ENCODE measurements around the gene F8.
"Not testable (repeated sequence)": the region's sequence is repeated elsewhere in the genome, so short reads cannot be mapped to it uniquely, and the experiment has no call there.

The F8 gene

DNA sequence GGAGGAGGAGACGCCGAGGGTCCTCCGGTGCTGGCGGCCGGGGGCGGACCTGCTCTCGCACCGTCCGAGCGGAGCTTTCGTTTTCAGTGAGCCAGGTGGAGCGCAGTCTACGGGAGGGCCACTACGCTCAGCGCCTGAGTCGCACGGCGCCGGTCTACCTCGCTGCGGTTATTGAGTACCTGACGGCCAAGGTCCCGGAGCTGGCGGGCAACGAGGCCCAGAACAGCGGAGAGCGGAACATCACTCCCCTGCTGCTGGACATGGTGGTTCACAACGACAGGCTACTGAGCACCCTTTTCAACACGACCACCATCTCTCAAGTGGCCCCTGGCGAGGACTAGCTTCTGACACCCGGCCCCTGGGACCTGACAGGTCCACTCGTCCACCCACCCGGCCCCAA is 137.5 kb downstream of the F8 start:
- DNase-seq (ENCODE audit: low spot score), result not testable (repeated sequence)

DNA sequence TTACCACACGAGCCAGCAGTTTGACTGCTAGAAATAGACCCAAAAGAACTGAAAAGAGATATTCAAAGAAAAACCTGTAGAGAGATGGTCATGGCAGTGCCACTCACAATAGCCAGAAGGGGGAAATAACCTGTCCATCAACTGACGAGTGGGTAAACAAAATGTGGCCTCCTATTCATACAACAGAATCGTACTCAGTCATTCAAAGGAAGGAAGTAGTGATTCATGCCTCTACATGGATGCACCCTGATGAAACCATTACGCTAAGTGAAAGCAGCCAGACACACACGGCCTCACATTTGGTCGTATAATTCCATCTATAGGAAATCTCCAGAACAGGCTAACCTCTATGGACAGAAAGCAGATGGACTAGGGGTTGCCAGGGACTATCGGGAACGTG is 138.5 kb downstream of the F8 start:
- DNase-seq (ENCODE audit: low spot score), result not testable (repeated sequence)

GRCh38 chrX:154873329-154873728 is 149.2 kb downstream of the F8 start:
- DNase-seq (ENCODE audit: low spot score), result no peak

DNA sequence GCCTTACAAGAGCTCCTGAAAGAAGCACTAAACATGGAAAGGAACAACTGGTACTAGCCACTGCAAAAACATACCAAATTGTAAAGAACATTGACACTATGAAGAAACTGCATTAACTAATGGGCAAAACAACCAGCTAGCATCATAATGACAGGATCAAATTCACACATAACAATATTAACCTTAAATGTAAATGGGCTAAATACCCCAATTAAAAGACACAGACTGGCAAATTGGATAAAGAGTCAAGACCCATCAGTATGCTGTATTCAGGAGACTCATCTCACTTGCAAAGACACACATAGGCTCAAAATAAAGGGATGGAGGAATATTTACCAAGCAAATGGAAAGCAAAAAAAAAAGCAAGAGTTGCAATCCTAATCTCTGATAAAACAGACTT is 154.0 kb downstream of the F8 start:
- not testable (repeated sequence) for DNase-seq (ENCODE audit: low spot score)

- DNase-seq (ENCODE audit: low spot score), result no peak
These were observed 167.3 kb downstream of the F8 start for GRCh38 chrX:154855256-154855655.

- no peak for DNase-seq (ENCODE audit: low spot score)
These were observed 171.4 kb downstream of the F8 start for GRCh38 chrX:154850957-154851611.

- no peak for DNase-seq (ENCODE audit: low spot score)
These were observed 181.7 kb downstream of the F8 start for GRCh38 chrX:154840856-154841255.

- DNase-seq (ENCODE audit: low spot score), result no peak
These were observed 186.4 kb downstream of the F8 start for GRCh38 chrX:154836163-154836562.

GRCh38 chrX:154834562-154834961 is 188.0 kb downstream of the F8 start, which contains the start of gene SMIM9:
Gene SMIM9 (minus strand): TSS chrX:154834662. CDS start chrX:154830856, 3,806 bp downstream.
- DNase-seq (ENCODE audit: low spot score), result no peak

- no peak for DNase-seq (ENCODE audit: low spot score)
These were observed 188.7 kb downstream of the F8 start for GRCh38 chrX:154833746-154834274.

GRCh38 chrX:154829926-154830442 is 192.5 kb downstream of the F8 start:
- DNase-seq (ENCODE audit: low spot score), result no peak

DNA sequence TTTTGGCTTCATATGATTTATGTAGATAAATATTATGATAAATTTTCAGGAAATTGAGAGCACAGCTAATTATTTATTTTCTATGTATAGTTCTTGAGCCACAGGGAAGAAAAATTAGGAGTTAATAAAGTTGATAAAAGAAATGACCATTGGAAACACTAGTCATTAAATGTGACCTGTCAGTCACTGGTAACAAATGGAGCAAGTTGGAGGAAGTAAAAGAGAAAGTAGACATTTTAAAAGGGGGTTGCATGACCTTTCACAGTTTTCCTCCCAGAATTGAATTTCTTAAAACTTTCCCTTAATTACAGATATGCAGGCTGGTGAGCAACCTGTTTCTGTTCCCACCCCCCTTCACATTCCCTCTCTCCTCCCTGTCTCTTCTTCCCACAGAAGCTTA is 193.4 kb downstream of the F8 start:
- DNase-seq (ENCODE audit: low spot score), result no peak

DNA sequence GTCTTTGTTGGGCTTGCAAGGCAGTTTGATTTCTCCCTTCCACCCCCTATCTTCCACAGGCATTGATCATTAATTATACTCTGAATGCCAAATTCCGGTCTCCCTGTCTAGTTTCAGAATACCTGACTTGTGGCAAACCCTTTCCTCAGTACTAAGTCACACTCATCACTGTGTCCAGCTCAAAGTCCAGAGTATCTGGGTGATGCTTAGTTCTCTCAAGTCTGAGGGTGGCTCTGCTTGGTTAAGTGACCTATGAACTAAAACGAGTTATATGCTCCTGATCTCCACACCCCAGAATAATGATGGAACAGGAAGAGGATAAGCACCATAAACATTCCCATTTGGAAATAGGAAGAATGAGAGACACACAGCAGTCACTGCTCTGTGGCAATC is 194.5 kb downstream of the F8 start:
- DNase-seq (ENCODE audit: low spot score), result no peak

GRCh38 chrX:154827194-154828015 is 195.1 kb downstream of the F8 start:
- DNase-seq (ENCODE audit: low spot score), result no peak

GRCh38 chrX:154825586-154825985 is 196.9 kb downstream of the F8 start:
- DNase-seq (ENCODE audit: low spot score), result not testable (repeated sequence)

- DNase-seq (ENCODE audit: low spot score), result no peak
These were observed 197.9 kb downstream of the F8 start for GRCh38 chrX:154824638-154825037.

DNA sequence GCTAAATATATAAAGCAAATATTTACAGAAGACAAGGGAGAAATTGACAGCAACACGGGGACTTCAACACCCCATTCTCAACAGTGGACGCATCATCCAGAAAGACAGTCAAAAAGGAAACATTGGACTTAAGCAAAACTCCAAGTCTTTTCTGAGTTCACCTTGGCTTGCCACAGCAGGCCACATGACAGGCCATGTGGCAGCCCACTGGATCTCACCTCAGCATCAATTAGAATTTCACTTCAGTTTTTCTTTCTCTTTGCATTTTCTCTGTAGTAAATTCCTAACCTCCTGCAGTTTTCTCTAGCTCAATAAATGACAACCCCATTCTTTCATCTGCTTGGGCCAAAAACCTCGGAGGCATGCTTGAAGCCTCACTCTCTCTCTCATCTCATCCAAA is 200.5 kb downstream of the F8 start:
- DNase-seq (ENCODE audit: low spot score), result no peak

GRCh38 chrX:154821523-154821922 is 201.0 kb downstream of the F8 start:
- no peak for DNase-seq (ENCODE audit: low spot score)

DNA sequence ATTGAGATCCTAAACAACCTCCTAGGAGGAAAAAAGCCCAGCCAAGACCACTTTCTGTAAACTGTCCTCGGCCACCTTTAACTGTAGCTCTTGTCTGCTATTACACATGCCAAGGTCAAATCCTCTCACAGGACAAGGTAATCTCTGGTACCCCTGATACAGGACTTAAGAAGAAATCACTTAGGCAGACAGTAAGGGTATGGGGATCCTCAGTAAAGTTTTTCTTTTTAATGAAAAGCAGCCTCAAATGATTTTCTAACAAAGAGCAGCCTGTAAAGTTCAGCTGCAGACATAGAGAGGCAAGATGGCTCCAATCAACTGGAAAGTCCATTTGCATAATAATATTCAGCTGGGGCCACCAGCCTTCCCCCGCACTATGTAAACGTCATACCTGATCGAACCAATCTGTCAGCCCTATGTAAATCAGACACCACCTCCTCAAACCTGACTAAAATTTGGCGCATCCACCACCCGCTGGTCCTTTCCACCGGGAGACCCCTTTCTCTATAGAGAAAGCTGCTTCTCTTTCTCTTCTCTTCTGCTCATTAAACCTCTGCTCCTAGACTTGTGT is 202.7 kb downstream of the F8 start:
- DNase-seq (ENCODE audit: low spot score), result peak; percentile 20

GRCh38 chrX:154818916-154819770 is 203.4 kb downstream of the F8 start:
- no peak for DNase-seq (ENCODE audit: low spot score)

DNA sequence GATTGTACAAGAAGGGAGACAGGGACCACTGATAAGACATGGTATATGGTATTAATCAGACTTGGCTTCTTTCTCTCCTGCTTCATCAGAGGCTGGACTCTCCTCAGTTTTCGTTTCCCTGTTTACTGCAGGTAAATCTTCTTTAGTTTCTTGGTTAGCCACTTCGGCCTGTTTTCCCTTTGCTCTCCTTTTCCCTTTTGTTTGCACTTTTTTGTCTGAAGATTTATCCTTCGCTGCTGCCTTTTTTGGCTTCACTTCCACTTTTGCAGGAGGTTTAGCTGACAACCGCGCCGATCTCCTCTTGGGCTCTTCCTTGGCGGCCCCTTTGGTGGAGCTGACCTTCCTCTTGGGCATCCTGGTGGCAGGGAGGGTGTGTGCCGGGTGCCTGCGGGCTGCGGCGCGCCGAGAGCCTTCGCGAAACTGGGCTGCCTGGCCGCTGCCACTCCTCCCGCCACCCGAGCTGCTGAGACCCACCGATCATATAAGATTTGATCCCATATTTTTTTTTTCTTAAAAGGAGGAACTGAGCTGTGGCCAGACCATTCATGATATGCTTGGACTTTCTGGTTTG is 205.4 kb downstream of the F8 start:
- not testable (repeated sequence) for DNase-seq (ENCODE audit: low spot score)

All from SK-N-DZ (cell line).